NCI-H2227 treated with DMSO at 0.1 percent for 48 hours (cell line): Measurements from ENCODE around the gene SEC31A.
"Not testable (repeated sequence)": the region's sequence is repeated elsewhere in the genome, so short reads cannot be mapped to it uniquely, and the experiment has no call there.

Source experiments
- DNase-seq: peaks from one replicate; lab custom pipeline; 2025; lab: John Stamatoyannopoulos, UW

Gene SEC31A

DNA sequence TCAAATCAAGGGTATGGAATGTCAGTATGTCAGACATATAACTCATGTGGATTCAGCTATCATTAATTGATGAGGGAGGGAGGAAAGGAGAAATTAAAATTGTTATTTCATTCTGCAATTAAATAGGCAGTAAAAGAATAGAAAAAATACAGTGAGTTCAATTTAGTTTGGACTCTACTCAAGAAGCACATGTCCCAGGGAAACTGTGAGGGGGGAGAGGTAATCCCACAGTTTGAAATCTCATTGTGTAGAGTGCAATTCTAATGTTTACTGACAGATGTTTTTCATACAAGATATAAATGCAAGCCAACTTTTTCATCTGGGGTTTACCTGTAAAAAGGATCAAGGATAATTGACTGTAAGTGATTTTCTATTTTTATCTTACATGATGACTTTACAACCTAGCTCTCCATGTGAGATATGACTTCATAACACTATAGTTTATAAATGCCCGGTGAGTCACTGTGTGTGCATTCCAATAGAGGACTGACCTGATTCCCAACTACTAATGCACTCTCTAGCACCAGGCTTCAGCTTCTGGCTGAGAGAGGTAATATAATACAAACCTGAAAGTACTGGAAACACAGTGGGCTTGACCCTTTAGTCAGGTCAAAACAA lies 57.1 kb downstream of the SEC31A start:
- DNase-seq, result no peak

DNA sequence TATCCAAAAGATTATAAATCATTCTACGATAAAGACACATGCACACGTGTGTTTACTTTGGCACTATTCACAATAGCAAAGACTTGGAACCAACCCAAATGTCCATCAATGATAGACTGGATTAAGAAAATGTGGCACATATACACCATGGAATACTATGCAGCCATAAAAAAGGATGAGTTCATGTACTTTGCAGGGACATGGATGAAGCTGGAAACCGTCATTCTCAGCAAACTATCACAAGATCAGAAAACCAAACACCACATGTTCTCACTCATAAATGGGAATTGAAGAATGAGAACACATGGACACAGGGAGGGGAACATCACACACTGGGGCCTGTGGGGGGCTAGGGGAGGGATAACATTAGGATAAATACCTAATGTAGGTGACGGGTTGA lies 57.9 kb downstream of the SEC31A start:
- DNase-seq, result not testable (repeated sequence)

DNA sequence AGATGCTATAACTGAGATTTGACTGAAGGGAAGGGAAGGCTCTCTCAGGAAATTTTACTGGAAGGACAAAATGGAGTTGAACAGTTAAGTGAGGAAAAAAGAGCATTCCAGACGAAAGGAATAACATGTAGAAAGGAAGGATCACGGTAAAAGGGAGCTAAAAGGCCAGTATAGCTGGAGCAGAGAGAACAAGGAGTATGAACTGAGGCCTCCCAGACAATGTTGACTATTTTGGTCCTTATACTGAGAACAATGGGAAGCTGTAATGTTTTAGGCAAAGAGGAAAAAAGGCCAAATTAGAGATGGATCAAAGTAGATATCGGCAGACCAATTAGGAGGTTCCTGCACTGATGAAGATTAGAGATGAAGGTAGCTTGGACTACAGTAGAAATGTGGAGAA lies 65.5 kb downstream of the SEC31A start:
- DNase-seq, result no peak

DNA sequence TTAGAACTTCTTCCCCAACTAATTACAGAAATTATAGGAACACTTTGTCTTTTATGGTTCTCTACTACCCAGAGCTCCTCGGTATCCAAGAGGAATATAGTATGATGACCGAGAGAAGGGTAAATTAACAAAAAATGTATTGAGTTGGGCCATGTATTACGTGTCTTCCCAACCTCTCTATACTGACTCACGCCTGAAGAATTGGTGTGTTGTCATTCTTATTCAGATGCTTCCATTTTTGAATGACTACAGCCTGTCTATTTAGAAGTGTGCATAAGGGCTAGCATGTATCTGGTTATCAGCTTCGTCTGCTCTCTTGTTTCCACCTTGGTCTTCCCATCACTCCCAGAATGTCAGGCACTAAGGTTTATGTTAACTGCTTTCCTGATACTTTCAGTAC lies 67.9 kb downstream of the SEC31A start:
- DNase-seq, result no peak

DNA sequence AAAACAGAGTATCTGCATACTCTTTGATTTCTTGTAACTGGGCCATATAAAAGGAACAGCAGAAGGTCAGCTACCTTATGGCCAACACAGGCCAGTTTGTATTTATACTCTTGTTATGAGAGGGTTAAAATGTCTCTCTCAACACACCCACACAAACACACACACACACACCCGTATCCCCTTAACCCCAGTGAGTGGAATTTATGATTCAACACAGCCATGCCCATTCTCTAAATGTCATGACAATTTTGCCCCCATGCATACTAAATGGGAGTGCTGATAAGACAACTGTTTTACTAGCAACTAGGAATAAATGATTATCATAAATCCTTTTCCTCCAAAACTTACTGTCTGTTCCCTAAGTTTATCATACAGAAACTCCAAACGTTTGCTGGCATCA lies 70.3 kb downstream of the SEC31A start:
- DNase-seq, result no peak

DNA sequence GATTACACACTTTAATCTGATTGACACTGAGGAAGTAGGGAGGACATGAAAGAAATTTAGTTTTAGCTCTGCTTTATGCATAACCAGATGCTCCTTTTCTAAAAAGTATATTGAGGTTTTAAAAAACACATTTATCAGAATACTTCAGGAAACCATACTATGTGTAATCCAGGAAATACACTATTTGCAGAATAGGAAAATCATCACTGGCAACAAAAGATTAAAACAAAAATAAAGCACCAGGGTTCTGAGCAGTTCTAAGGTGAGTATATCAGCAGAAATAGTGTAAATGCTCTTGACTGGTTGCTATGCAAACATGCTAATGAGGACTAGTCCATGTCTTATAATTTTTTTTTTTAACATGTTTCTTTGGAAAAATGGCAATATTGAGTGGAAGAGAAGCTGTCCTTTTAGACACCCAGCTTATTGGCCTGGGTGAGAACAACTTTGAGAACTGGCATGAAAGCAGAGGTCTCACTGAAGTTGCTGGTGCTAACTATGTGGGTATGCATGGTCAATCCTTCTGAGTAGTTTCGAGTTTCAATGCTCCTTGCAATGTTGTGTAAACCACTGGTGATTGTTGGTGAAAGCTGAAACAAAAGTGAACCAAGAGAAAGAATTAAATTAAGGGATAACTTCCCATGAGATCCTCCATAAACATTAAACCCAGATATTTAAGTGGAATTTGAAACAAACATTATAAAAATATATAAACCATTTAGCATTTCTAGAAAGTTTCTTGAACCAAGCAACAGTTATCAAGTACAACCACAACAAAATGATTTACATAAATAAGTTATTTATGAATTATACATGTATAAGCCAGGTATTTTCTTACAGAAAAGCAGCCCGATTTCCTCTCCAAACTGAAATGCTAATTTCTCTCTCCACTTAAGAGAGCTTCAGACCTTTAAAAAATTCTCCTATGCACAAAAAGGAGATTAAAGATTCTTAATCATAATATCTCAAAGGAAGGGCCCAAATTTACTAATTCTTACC lies 72.0 kb downstream of the SEC31A start:
- DNase-seq, result no peak

DNA sequence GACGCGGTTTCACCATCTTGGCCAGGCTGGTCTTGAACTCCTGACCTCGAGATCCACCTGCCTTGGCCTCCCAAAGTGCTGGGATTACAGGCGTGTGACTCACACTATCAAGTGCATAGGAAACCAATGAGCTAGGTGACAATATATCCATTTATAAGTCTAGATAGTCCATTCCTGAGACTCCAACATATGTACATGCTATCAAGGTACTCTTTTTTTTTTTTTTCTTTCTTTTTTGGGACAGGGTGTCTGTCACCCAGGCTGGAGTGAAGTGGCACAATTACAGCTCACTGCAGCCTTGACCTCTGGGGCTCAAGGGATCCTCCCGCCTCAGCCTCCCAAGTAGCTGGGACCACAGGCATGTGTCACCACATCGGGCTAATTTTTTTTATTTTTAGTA lies 74.1 kb downstream of the SEC31A start:
- DNase-seq, result not testable (repeated sequence)

DNA sequence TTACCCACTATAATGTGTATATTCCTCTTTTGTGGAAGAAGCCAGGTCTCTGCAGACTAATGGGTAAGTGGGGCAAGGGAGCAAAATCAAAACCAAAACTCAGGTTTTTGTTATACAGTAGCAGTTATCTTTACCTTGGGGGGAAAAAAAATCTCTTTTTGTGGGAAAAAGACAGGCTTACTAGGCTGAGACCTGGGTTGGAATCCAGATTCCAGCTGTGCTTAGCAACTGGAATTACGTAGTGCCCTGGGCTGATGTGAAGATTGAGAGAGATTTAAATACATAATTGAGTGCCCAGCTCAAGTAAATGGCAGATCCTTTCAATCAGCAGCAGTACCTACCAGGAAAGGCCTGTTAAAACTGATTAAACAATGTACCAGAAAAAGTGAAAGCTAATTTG lies 76.9 kb downstream of the SEC31A start:
- no peak for DNase-seq

DNA sequence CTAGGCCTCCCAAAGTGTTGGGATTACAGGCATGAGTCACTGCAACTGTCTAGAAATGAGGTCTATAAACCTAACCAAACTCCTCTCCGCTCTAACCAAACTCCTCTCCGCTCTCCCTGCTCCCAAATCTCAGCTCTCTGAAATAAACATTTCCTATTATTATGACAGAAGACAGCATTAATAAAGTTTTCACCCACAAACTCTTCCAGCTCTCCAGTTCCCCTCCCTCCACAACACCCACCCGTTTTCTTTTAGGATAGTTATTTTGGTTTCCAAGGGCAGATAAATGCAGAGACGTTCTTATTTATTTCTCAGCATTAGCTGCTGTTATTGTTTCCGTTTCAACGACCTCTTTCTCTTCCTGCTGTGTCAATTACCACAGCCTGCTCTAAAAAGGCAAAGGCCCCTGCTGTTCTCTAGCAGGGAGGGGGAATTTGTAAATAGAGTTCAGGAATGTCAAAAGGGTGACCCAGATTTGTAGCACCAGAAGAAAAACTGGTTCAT lies 79.1 kb downstream of the SEC31A start:
- peak; percentile 40 for DNase-seq

DNA sequence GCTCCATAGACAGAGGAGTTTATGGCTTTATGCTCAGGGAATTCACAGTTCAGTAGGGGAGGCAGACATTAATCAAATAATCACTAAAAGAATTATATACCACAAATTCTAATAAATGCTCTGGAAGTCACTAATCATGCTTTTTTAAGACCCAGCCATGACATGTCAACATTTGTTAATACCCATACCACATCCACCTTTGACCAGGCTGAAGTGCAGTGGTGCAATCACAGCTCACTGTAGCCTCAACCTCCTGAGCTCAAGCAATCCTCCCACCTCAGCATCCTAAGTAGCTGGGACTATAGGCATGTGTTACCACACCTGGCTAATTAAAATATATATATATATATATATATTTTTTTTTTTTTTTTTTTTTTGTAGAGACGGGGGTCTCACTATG lies 79.6 kb downstream of the SEC31A start:
- DNase-seq, result no peak

DNA sequence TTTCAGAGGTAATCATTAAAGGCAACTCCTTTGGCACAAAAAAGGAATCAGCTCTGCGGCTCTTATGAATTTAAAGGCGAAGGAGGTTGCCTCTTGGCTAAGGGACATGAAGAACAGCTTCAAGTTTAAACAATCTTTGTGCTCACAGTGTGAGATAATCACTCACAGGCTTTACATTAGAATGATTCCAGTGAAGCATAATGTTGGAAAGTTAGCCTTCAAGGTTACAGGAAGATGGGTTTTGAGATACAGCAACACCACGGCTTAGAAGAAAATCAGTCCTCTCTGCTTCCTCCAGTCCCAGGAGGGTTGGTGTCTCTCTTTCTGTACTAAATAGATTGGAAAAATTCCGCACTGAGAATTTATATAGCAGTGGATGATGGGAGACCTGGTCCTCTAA lies 80.8 kb downstream of the SEC31A start:
- DNase-seq, result no peak

DNA sequence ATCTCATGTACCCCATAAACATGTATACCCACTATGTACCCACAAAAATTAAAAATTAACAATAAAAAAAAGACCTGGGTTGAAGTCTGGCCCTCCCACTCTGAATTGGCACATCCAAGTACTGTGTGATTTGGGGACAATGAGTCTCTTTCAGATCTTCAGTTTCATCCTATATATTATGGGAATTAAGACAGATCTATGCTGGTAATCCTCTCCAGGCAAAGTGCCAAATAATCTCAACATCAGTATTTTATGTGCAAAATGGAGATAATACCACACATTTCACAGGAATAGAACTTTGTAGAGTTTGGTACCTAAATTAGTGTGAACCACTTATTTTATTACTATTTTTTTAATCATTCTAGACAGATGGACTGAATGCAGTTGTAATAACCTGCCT lies 81.3 kb downstream of the SEC31A start:
- no peak for DNase-seq

DNA sequence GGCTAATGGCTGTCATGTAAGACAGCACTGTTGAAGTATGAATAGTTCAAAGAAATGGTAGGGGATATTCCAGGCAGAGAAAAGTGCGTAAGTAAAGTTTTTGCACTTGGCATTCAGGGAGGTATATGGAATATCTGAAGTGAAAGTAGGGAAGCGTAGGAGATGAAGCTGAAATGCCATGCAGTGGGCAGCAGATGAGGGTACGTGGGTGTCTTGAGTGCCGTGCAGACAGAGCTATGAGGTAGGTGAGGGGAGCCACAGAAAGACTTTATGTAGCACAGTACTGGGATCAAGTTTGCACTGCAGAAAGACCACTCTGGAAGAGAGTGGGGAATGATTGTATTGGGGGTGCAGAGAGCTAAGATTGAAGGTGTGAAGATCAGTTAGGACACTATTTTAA lies 87.2 kb downstream of the SEC31A start:
- no peak for DNase-seq

DNA sequence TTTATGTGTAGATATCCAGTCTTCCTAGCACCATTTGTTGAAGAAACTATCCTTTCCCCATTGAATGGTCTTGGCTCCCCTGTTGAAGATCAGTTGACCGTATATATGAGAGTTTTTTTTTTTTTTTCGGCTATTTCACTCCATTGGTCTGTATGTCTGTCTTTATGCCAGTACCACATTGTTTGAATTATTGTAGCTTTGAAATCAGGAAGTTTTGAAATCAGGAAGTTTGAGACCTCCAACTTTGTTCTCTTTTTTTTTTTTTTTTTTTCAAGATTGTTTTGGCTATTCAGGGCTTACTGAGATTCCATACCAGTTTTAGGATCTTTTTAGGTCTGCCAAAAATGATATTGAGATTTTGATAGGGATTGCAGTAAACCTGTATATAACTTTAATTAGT lies 88.0 kb downstream of the SEC31A start:
- no peak for DNase-seq

DNA sequence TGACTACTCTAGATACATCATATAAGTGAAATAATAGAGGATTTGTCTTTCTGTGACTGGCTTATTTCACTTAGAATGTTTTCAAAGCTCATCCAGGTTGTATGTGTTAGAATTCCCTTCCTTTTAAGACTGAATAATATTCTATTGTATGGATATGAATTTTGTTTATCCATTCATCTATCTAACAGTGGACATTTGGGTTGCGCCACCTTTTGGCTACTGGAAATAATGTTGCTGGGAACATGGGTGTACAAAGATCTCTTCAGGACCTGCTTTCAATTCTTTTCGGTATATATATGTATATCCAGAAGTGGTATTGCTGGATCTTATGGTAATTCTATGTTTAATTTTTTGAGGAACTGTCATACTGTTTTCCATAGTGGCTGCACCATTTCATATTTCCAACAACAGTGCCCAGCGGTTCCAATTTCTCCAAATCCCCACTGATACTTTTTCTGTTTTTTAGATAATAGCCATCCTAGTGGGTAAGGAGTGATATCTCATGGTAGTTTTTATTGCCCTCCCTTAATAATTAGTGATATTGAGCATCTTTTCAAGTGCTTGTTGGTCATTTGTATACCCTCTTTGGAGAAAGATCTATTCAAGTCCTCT lies 88.9 kb downstream of the SEC31A start:
- DNase-seq, result no peak

DNA sequence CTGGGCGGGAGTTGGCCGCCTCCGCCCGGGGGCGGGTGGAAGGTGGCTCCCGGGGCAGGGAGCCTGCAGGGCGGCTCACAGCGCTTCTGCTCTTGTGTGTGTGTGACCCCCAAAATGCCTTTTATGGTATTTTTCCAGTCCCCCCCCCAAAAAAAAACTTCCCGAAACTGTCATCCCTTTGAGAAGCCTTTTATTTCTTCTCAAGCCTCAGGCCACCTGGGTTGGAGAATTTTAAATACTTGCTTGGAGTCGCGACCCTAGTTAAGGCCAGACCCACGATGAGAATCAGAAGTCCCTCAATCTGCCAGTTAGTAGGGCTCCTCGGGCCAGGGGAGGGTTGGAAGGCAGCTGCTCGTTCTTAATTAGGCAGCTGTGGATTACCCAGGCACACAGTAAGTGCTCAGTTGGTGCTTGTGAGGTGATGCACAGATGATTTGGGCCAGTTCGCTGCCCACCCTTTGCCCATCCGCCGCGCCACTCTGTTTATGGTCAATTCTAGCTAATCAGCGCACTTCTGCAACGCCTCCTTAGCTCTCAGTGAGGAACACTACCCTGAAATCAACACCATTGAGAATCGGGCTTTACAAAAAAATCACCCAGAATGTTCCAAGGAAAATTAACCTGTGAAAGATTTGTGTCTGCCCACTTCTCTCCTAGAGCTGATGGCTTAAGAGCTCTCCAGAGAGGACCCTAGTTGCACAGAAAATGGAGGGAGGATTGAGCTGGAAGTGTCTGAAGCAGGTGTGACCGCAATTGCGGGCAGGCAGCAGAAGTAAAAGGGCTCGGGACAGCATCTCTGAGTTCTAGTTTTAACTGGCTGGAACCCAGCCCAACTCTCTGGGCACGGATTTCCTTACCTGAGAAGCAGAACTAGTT lies 91.7 kb downstream of the SEC31A start:
- DNase-seq, result no peak

DNA sequence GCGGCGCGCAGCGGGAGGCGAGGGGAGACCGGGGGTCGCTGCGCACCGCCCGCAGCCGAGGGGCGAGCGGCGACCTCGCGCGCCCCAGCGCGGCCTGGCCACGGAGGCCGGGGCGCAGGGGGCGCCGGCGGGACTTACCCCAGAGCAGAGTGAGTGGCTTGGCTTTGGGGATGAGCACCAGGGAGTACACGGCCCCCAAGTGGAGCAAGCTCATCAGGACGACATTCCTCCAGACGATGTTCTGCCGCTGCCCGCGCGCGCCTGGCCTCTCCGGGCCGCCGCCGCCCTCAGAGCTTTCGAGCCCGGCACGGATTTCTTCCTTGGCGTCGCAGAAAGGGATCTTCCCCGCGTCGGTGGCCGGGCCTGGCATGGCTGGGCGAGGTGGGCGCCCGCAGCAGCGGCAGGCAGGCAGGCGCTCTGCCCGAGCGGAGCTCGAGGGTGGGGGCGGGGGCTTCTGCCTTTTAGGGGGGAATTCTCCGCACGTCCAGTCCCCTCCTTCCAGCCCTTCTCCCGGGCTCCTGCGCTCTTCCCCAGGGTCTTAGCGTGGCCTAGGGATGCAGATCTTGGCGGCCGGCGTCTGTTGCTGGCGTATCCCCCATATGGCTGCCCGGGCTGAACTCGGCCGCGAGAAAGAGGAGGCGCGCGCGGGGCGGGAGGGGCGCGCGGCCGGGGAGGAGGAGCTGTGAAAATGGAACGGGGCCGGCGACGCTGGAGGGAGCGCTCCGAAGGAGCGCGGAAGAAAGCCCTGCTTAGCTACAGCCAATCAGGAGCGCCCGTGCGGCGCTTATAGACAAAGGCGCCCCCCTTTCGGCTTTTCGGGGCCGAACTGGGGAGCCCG lies 92.6 kb downstream of the SEC31A start, which contains the start of gene SCD5:
SCD5 (minus strand) TSS at position 629 of the 838 bp plus-strand sequence; CDS start at position 370, 259 bp downstream.
- DNase-seq, result peak; percentile 34

DNA sequence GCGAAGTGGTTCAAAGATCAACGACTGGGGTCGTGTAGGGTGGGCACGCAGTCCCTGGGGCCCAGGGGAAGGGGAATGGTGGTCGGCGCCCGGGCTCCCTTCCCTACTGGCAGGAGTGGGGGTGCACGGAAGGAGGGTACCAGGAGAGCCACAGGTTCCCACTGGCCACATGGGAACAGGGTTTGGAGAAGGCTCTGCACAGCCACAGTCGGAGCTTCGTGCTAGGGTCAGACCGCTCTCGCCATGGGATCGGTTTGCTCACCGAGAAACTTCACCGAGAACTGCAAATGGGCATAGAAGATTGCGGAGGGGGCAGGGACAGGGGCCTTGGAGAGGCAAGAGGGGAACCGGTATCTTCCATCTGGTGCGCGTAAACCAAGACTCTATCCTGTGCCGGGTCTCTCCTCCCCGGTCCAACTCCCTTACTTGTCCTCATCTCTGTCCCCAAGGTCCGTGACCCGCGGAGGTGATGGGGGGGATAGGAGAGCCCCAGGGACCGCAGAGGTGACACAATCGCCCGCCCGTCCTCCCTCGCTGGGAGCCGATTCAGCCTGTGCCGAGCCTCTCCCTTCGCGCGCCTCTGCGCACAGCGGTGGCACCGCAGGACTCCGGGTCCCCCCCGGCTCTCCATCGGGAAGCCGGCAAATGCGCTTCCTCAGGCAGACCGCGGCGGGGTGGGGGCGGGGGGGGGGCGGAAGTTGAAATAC lies 93.4 kb downstream of the SEC31A start:
- DNase-seq, result no peak

DNA sequence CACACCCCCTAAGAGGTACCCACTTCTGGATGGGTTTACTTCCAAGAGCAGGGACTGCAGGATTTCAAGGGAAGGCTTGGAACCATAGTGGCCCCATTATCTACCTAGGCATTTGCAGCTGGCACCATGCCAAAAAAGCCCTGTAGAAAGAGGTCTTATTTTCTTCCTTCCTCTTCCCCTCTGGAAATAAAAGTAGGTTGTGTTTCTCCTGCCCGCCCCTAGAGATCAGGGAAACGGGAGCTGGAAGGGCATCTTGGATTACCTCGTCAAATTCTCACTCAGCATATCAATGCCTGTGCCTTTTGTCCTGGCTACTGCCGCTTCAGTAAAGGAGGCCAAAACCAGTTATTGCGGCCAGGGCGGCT lies 93.9 kb downstream of the SEC31A start:
- DNase-seq, result peak; percentile 31
